ENCODE results near the gene TMIE. TPM values are rescaled to one million over a fixed set of nuclear protein-coding genes. Genes with fewer than 3 reads are reported as not detected.

Gene TMIE
- total and polyA plus RNA-seq, 9 of the 15 experiments (the other 6 are each of a cell fraction or from before 2014, with no cell fraction given): not detected

- H3K4me2 ChIP-seq (ENCODE audit: insufficient read depth, low read length): no peak overlapping the region
- peaks cover 0 to 5% of the 10 kb centered on the region in 2 experiments; a peak in 2 of 5 replicates for H3K4me1 ChIP-seq (replicated peaks in 1 of 2; ENCODE audit: control insufficient read depth in 2 of 2, insufficient read depth in 2 of 2, low read length in 2 of 2)
- H3K9ac ChIP-seq (ENCODE audit: insufficient read depth in 1 of 2, low read depth in 2 of 2, low read length in 2 of 2): no peak overlapping the region
- no peaks in the 10 kb centered on the region for H3K79me2 ChIP-seq (ENCODE audit: control insufficient read depth, insufficient read depth, low read length)
- peaks cover 24 to 91% of the 10 kb centered on the region in 2 experiments for H3K27me3 ChIP-seq (ENCODE audit: control insufficient read depth in 2 of 2, insufficient read depth in 2 of 2, low read length in 2 of 2)
- no peak for FAIRE-seq
- H3K36me3 ChIP-seq (ENCODE audit: control insufficient read depth, insufficient read depth, low read length): no peaks in the 10 kb centered on the region
- no peak overlapping the region for H3K4me3 ChIP-seq
- in situ Hi-C loops (cut with MboI) (no loop called here), intact Hi-C loops (cut with micrococcal nuclease) (no loop called here)
- WGBS (ENCODE audit: insufficient coverage, low coverage, missing lambda C conversion rate): under 1% methylated on average over 6 of the region's 6 CpGs
- DNase-seq (ENCODE audit: extremely low read depth in 1 of 4, low spot score in 3 of 4): peak in 1 of 4 experiments; percentile 36
- no peak for ATAC-seq
- H2AFZ ChIP-seq (ENCODE audit: low read depth, low read length): no peak overlapping the region
- no peaks in the 10 kb centered on the region for H3K9me3 ChIP-seq (replicated peaks; ENCODE audit: control insufficient read depth, insufficient read depth, low read depth, low read length)
- no peak overlapping the region for H3K27ac ChIP-seq (ENCODE audit: extremely low read depth, low read depth, low read length)
- POLR2A ChIA-PET: no interaction called here
- no peak for TF ChIP-seq GATAD2A (IDR thresholded peaks at IDR 0.05)
- TF ChIP-seq NR3C1 (CRISPR knock-in tag; IDR thresholded peaks at IDR 0.05): no peak
- TF ChIP-seq CBFA2T3 (IDR thresholded peaks at IDR 0.05): peak; percentile 29
- CTCF ChIA-PET (ENCODE audit: low intra/inter-chr PET ratio): no interaction called here
- BruUV-seq (replicated peaks): no TSS peak
- no peaks in the 10 kb centered on the region for H3K9me1 ChIP-seq (ENCODE audit: control insufficient read depth, insufficient read depth, low read length)
- H4K20me1 ChIP-seq (replicated peaks; ENCODE audit: control insufficient read depth, insufficient read depth, low read length): peaks cover 34% of the 10 kb centered on the region
These were observed 28.9 kb upstream of the TMIE start for GRCh38 chr3:46672349-46672695.

- intact Hi-C loops (cut with micrococcal nuclease) (no loop called here), in situ Hi-C loops (cut with MboI) (no loop called here)
- 3% methylated on average over 10 of the region's 10 CpGs for WGBS (ENCODE audit: insufficient coverage, low coverage, missing lambda C conversion rate)
- CTCF ChIA-PET (ENCODE audit: low intra/inter-chr PET ratio): interaction anchor here (0.7 kb wide), 1 partner anchor 20 kb away, joined by 4 read pairs; the partner anchor contains the start of gene ALS2CL
- no TSS peak for BruUV-seq (replicated peaks)
- no peaks in the 10 kb centered on the region for H3K36me3 ChIP-seq (ENCODE audit: control insufficient read depth, insufficient read depth, low read length)
- 0 out of 2 replicates have a peak, but pooled peaks have one; percentile 19 for TF ChIP-seq GABPB1 (CRISPR knock-in tag; IDR thresholded peaks at IDR 0.05)
- TF ChIP-seq PRDM10 (IDR thresholded peaks at IDR 0.05; ENCODE audit: partially characterized antibody): peak; percentile 9
- no peak for TF ChIP-seq GTF2E2 (tag; IDR thresholded peaks at IDR 0.05)
- no peak for TF ChIP-seq POLR2A (conservative IDR thresholded peaks at IDR 0.05)
- H3K9me3 ChIP-seq (replicated peaks; ENCODE audit: control insufficient read depth, insufficient read depth, low read depth, low read length): no peaks in the 10 kb centered on the region
- H3K27me3 ChIP-seq (ENCODE audit: control insufficient read depth in 2 of 2, insufficient read depth in 2 of 2, low read length in 2 of 2): peaks cover 24 to 88% of the 10 kb centered on the region in 2 experiments
- POLR2A ChIA-PET: interaction anchor here (0.6 to 1.0 kb wide), 3 partner anchors 9 to 184 kb away, joined by 3 read pairs; no protein-coding TSS in a partner anchor
- no peaks in the 10 kb centered on the region for H3K9me1 ChIP-seq (ENCODE audit: control insufficient read depth, insufficient read depth, low read length)
- H3K4me2 ChIP-seq (ENCODE audit: insufficient read depth, low read length): no peak overlapping the region
- H3K9ac ChIP-seq (ENCODE audit: insufficient read depth in 1 of 2, low read depth in 2 of 2, low read length in 2 of 2): no peak overlapping the region
- FAIRE-seq: no peak
- no peaks in the 10 kb centered on the region for H3K79me2 ChIP-seq (ENCODE audit: control insufficient read depth, insufficient read depth, low read length)
- no peak overlapping the region for H3K27ac ChIP-seq (ENCODE audit: extremely low read depth, low read depth, low read length)
- H3K4me3 ChIP-seq: no peak overlapping the region
- no peak for ATAC-seq
- no peak for DNase-seq (ENCODE audit: extremely low read depth in 1 of 4, low spot score in 3 of 4)
- no peak overlapping the region for H2AFZ ChIP-seq (ENCODE audit: low read depth, low read length)
- H4K20me1 ChIP-seq (replicated peaks; ENCODE audit: control insufficient read depth, insufficient read depth, low read length): peaks cover 34% of the 10 kb centered on the region
- H3K4me1 ChIP-seq (replicated peaks in 1 of 2; ENCODE audit: control insufficient read depth in 2 of 2, insufficient read depth in 2 of 2, low read length in 2 of 2): peaks cover 0 to 6% of the 10 kb centered on the region in 2 experiments; a peak in 2 of 5 replicates
These were observed 27.8 kb upstream of the TMIE start for GRCh38 chr3:46673151-46674030.

Data from K562 (cell line).